ENCODE results near the gene SLC44A3. TPM values are rescaled to one million over a fixed set of nuclear protein-coding genes. Genes with fewer than 3 reads are reported as not detected.

Gene SLC44A3
- total and polyA plus RNA-seq, 12 donors = 1.2 to 9.4 (median 4.8) TPM

DNA sequence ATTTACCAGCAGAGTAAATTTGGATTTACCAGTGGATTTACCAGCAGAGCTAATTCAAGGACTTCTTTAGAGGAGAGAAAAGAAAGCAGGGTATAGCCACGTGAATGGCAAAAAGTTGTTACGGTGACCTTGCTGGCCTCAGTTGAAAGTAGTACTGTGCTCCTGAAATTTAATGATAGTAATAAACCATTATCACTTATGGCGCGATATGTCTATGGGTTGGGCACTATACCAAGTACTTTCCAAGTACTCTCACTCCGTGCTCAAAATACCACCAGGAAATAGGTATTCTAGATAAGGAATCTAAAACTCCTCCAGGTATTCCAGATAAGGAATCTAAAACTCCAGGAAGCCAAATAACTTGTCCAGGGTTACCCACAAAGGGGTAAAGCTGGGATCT, 35.8 kb downstream of the SLC44A3 start:
- intact Hi-C loops (cut with DNase I) = loop anchor here in 5 of 10 donors (5.0 to 10.0 kb wide), 3 partner anchors 69 to 379 kb away; partner anchors contain the start of genes CNN3 (in 3 of the 5) and RWDD3 (in 2 of the 5)
- DNase-seq = no peak
- WGBS, 2 donors = 71 to 86% methylated on average over 5 of the region's 5 CpGs
- H3K27me3 ChIP-seq = no peaks in the 10 kb centered on the region
- no peaks in the 10 kb centered on the region for H3K9me3 ChIP-seq
- H3K27ac ChIP-seq = no peak overlapping the region
- H3K4me3 ChIP-seq = no peak overlapping the region
- H3K4me1 ChIP-seq = peaks cover 0 to 53% (median 15%) of the 10 kb centered on the region in 9 donors
- TF ChIP-seq, protein P1, sequence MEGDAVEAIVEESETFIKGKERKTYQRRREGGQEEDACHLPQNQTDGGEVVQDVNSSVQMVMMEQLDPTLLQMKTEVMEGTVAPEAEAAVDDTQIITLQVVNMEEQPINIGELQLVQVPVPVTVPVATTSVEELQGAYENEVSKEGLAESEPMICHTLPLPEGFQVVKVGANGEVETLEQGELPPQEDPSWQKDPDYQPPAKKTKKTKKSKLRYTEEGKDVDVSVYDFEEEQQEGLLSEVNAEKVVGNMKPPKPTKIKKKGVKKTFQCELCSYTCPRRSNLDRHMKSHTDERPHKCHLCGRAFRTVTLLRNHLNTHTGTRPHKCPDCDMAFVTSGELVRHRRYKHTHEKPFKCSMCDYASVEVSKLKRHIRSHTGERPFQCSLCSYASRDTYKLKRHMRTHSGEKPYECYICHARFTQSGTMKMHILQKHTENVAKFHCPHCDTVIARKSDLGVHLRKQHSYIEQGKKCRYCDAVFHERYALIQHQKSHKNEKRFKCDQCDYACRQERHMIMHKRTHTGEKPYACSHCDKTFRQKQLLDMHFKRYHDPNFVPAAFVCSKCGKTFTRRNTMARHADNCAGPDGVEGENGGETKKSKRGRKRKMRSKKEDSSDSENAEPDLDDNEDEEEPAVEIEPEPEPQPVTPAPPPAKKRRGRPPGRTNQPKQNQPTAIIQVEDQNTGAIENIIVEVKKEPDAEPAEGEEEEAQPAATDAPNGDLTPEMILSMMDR (IDR thresholded peaks at IDR 0.05) = no peak
- no peak for ATAC-seq
- no peaks in the 10 kb centered on the region for H3K36me3 ChIP-seq

DNA sequence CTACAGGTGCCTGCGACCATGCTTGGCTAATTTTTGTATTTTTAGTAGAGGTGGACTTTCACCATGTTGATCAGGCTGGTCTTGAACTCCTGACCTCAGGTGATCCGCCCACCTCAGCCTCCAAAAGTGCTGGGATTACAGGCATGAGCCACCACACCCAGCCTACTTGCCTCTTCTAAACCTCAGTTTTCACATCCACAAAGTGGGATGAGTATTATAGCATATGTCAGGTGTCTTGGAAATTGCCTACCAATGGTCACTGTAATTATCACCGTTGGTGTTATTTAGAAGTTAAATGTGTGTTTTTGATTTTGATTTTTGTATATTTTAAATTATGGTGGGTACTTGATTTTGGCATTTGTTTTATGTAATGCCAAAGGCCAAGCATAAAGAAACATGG, 36.7 kb downstream of the SLC44A3 start:
- Histone ChIP-seq H3K9me3 (no peaks in the 10 kb centered on the region), H3K27ac (no peak overlapping the region), H3K36me3 (no peaks in the 10 kb centered on the region), H3K27me3 (no peaks in the 10 kb centered on the region), H3K4me3 (no peak overlapping the region), H3K4me1 (peaks cover 0 to 55% (median 14%) of the 10 kb centered on the region in 9 donors)
- intact Hi-C loops (cut with DNase I) = loop anchor here in 5 of 10 donors (5.0 to 10.0 kb wide), 3 partner anchors 68 to 378 kb away; partner anchors contain the start of genes CNN3 (in 3 of the 5) and RWDD3 (in 2 of the 5)
- TF ChIP-seq, protein P1 (IDR thresholded peaks at IDR 0.05) = no peak
- DNase-seq (no peak), ATAC-seq (no peak)
- WGBS, 2 donors = 93 to 94% methylated on average over 3 of the region's 3 CpGs

DNA sequence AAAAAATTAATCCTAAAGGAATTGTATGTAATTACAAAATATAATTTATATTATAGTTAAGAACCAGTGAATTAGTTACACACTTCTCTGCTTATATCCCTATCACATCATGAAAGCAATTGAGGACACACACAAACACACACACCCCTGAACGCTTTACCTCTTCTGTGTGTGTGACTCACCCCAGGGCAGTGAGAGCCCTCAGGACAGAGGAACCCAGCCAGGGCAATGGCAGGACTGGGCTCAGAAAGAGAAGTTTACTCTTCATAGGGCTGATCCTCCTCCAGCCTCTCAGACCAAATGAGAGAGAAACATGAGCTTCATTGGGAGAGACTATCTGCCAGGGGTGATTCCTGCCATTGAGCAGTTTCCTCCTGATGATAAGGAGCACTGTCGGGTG, 38.1 kb downstream of the SLC44A3 start:
- Histone ChIP-seq H3K9me3 (no peaks in the 10 kb centered on the region), H3K4me3 (no peak overlapping the region), H3K27me3 (no peaks in the 10 kb centered on the region), H3K27ac (no peak overlapping the region), H3K4me1 (peaks cover 0 to 53% (median 19%) of the 10 kb centered on the region in 9 donors), H3K36me3 (no peaks in the 10 kb centered on the region)
- DNase-seq (no peak), ATAC-seq (no peak)
- 72 to 75% methylated on average over 2 of the region's 2 CpGs for WGBS, 2 donors
- intact Hi-C loops (cut with DNase I) = loop anchor here in 5 of 10 donors (5.0 to 10.0 kb wide), 3 partner anchors 67 to 377 kb away; partner anchors contain the start of genes CNN3 (in 3 of the 5) and RWDD3 (in 2 of the 5)
- TF ChIP-seq, protein P1 (IDR thresholded peaks at IDR 0.05) = no peak

DNA sequence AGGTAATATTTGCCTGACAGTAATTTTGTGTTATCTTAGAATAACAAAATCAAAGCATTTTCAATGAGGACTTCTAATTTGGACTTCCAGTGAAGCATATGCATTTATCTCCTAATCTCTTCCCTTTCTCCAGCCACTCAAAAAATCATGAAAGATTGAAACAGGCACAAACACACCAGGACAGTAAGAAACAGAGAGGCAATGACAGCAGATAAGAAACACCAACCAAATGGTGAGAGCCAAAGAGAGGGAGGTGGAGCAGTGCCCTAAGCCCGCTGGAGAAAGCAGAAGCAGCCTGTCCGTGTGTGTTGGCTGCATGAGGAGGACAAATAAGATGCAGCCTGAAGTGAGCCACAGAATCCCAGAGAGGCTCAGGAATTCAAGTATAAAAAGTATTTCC, 39.0 kb downstream of the SLC44A3 start:
- H3K27ac ChIP-seq = no peak overlapping the region

More for the DNA sequence above, 39.0 kb downstream of the SLC44A3 start:
- Histone ChIP-seq H3K27me3 (no peaks in the 10 kb centered on the region), H3K36me3 (no peaks in the 10 kb centered on the region), H3K4me1 (peaks cover 4 to 58% (median 25%) of the 10 kb centered on the region in 9 donors), H3K4me3 (no peak overlapping the region), H3K9me3 (no peaks in the 10 kb centered on the region)
- DNase-seq (no peak), ATAC-seq (no peak)
- intact Hi-C loops (cut with DNase I) = loop anchor here in 5 of 10 donors (5.0 to 10.0 kb wide), 3 partner anchors 66 to 376 kb away; partner anchors contain the start of genes CNN3 (in 3 of the 5) and RWDD3 (in 2 of the 5)
- TF ChIP-seq, protein P1 (IDR thresholded peaks at IDR 0.05) = no peak
- 58 to 61% methylated on average over 2 of the region's 2 CpGs for WGBS, 2 donors
